Activated CD8-positive, alpha-beta memory T cell treated with anti-CD3 and anti-CD28 coated beads for 1 hour (primary cell): ENCODE results near the gene SHROOM2.
A peak's percentile ranks its signal among the peaks of the same experiment; 100 is the strongest.

Experiments
- DNase-seq, 2 donors: peaks; one replicate each; pipeline ENCODE4 v3.0.0-alpha.2; 2020; ENCODE audit warnings: low read depth in 1 of 2; ENCODE audit errors: extremely low read depth in 1 of 2

Gene SHROOM2

GRCh38 chrX:9862525-9862924 lies 76.3 kb downstream of the SHROOM2 start:
- DNase-seq: no peak

GRCh38 chrX:9862953-9863352 lies 76.7 kb downstream of the SHROOM2 start:
- no peak for DNase-seq

GRCh38 chrX:9864011-9864410 lies 77.8 kb downstream of the SHROOM2 start:
- no peak for DNase-seq

- DNase-seq: no peak
These were observed 79.7 kb downstream of the SHROOM2 start for GRCh38 chrX:9865804-9866472.

- DNase-seq: no peak
These were observed 80.4 kb downstream of the SHROOM2 start for GRCh38 chrX:9866633-9867032.

GRCh38 chrX:9867226-9867625 lies 81.0 kb downstream of the SHROOM2 start:
- no peak for DNase-seq

- no peak for DNase-seq
These were observed 81.5 kb downstream of the SHROOM2 start for GRCh38 chrX:9867753-9868152.

GRCh38 chrX:9871701-9872268 lies 85.6 kb downstream of the SHROOM2 start:
- no peak for DNase-seq

GRCh38 chrX:9873360-9873759 lies 87.1 kb downstream of the SHROOM2 start:
- DNase-seq: no peak

- DNase-seq: no peak
These were observed 87.7 kb downstream of the SHROOM2 start for GRCh38 chrX:9873952-9874351.

GRCh38 chrX:9874483-9874882 lies 88.3 kb downstream of the SHROOM2 start:
- DNase-seq: no peak

GRCh38 chrX:9875801-9876200 lies 89.6 kb downstream of the SHROOM2 start:
- DNase-seq: no peak

GRCh38 chrX:9876201-9876600 lies 90.0 kb downstream of the SHROOM2 start:
- no peak for DNase-seq

- DNase-seq: no peak
These were observed 92.1 kb downstream of the SHROOM2 start for GRCh38 chrX:9878146-9878820.

GRCh38 chrX:9880237-9880636 lies 94.0 kb downstream of the SHROOM2 start:
- no peak for DNase-seq

GRCh38 chrX:9880870-9881269 lies 94.6 kb downstream of the SHROOM2 start:
- DNase-seq: no peak

GRCh38 chrX:9882669-9883446 lies 96.6 kb downstream of the SHROOM2 start:
- no peak for DNase-seq

- DNase-seq: no peak
These were observed 98.0 kb downstream of the SHROOM2 start for GRCh38 chrX:9884031-9884779.

- DNase-seq: peak in 1 of 2 donors; percentile 11
These were observed 98.9 kb downstream of the SHROOM2 start for GRCh38 chrX:9885150-9885549.

- DNase-seq: no peak
These were observed 101.5 kb downstream of the SHROOM2 start for GRCh38 chrX:9887659-9888297.
